Upper lobe of right lung (tissue), 1 donor: ENCODE measurements around the gene PSKH1. TPM values are rescaled to one million over a fixed set of nuclear protein-coding genes. Genes with fewer than 3 reads are reported as not detected.

ENCODE experiments used
- ATAC-seq: fragments of 200-7000 bp; cut with Tn5 transposase; one replicate; pipeline ENCODE4 v1.9.1; 2020; ENCODE audit warnings: mild to moderate bottlenecking, moderate library complexity
- DNase-seq: peaks from one replicate; pipeline ENCODE4 v3.0.0-alpha.2; 2020
- H3K27ac ChIP-seq: fragments of 200-600 bp; one replicate; pipeline ENCODE4 v1.8.0; 2022
- H3K27me3 ChIP-seq: fragments of 200-600 bp; one replicate; pipeline ENCODE4 v1.8.0; 2022; ENCODE audit warnings: mild to moderate bottlenecking
- H3K36me3 ChIP-seq: fragments of 200-600 bp; one replicate; pipeline ENCODE4 v1.8.0; 2022
- H3K4me1 ChIP-seq: fragments of 200-600 bp; one replicate; pipeline ENCODE4 v1.8.0; 2022
- H3K4me3 ChIP-seq: fragments of 200-600 bp; one replicate; pipeline ENCODE4 v1.8.0; 2022; ENCODE audit warnings: mild to moderate bottlenecking
- H3K9me3 ChIP-seq: fragments of 200-600 bp; one replicate; pipeline ENCODE4 v1.8.0; 2022
- CTCF ChIP-seq: fragments of 200-600 bp; IDR thresholded peaks from one replicate; pipeline ENCODE4 v1.8.0; 2022; ENCODE audit warnings: antibody characterized with exemption
- intact Hi-C: fragments of 100-400 bp; cut with DNase I; formaldehyde crosslinking; loops from one replicate; pipeline ENCODE4 v1.11.0; 2022
- total RNA-seq: library from RNA; stranded (reverse); fragmentation: NEBNext Ultra II Directional; extraction: Animal tissue kit (Norgen Biotek cat#: 25700); gene quantifications from one replicate; pipeline ENCODE4 v1.2.1, GENCODE V29; 2021
- donor health status: DM: no; HTN: yes; CAD: no; lungs with severe emphysema.

Gene PSKH1
- total RNA-seq, 1 donor from 2014 or later: 29.7 TPM

GRCh38 chr16:67944690-67945391 lies 51.8 kb downstream of the PSKH1 start:
- no peak overlapping the region for H3K4me3 ChIP-seq
- no peaks in the 10 kb centered on the region for H3K27me3 ChIP-seq
- intact Hi-C loops: no loop called here
- H3K36me3 ChIP-seq: peaks cover 75% of the 10 kb centered on the region
- DNase-seq (no peak), ATAC-seq (no peak)
- peaks cover 9% of the 10 kb centered on the region for H3K4me1 ChIP-seq
- TF ChIP-seq CTCF: no peak
- no peaks in the 10 kb centered on the region for H3K9me3 ChIP-seq
- peak overlapping the region; percentile 51 for H3K27ac ChIP-seq

- Histone ChIP-seq H3K4me1 (peaks cover 9% of the 10 kb centered on the region), H3K27ac (no peak overlapping the region), H3K4me3 (no peak overlapping the region), H3K9me3 (no peaks in the 10 kb centered on the region), H3K36me3 (peaks cover 77% of the 10 kb centered on the region), H3K27me3 (no peaks in the 10 kb centered on the region)
- no peak for DNase-seq
- intact Hi-C loops: no loop called here
- no peak for TF ChIP-seq CTCF
- ATAC-seq: no peak
Measured at GRCh38 chr16:67945392-67945933, 52.4 kb downstream of the PSKH1 start.

- DNase-seq (no peak), ATAC-seq (no peak)
- intact Hi-C loops: no loop called here
- Histone ChIP-seq H3K27ac (no peak overlapping the region), H3K4me3 (no peak overlapping the region), H3K9me3 (no peaks in the 10 kb centered on the region), H3K36me3 (peaks cover 84% of the 10 kb centered on the region), H3K4me1 (peaks cover 9% of the 10 kb centered on the region), H3K27me3 (no peaks in the 10 kb centered on the region)
- no peak for TF ChIP-seq CTCF
Measured at GRCh38 chr16:67946128-67946569, 53.1 kb downstream of the PSKH1 start.

- Histone ChIP-seq H3K4me1 (peaks cover 14% of the 10 kb centered on the region), H3K36me3 (peaks cover 91% of the 10 kb centered on the region), H3K4me3 (no peak overlapping the region), H3K27me3 (no peaks in the 10 kb centered on the region), H3K9me3 (no peaks in the 10 kb centered on the region), H3K27ac (no peak overlapping the region)
- DNase-seq: no peak
- intact Hi-C loops: no loop called here
- no peak for TF ChIP-seq CTCF
- no peak for ATAC-seq
Measured at GRCh38 chr16:67946966-67947558, 54.0 kb downstream of the PSKH1 start.

- H3K4me1 ChIP-seq: peaks cover 15% of the 10 kb centered on the region
- no peak for ATAC-seq
- TF ChIP-seq CTCF: no peak
- no peak for DNase-seq
- H3K9me3 ChIP-seq: no peaks in the 10 kb centered on the region
- H3K36me3 ChIP-seq: peaks cover 91% of the 10 kb centered on the region
- no peak overlapping the region for H3K4me3 ChIP-seq
- H3K27ac ChIP-seq: no peak overlapping the region
- H3K27me3 ChIP-seq: no peaks in the 10 kb centered on the region
- intact Hi-C loops: no loop called here
Measured at GRCh38 chr16:67948015-67948414, 55.0 kb downstream of the PSKH1 start.
